H1 (cell line): ENCODE results near the gene ZFYVE27.

Source experiments
- EZH2 ChIP-seq: fragments of 200-600 bp; sonication (generic); IDR thresholded peaks from 2 replicates; pipeline ENCODE4 v1.7.1; 2012; ENCODE audit warnings: low read depth, mild to moderate bottlenecking, moderate library complexity, low read length, inconsistent platforms; ENCODE audit not compliant: severe bottlenecking
- HDAC2 ChIP-seq, 2 experiments: fragments of 300-600 bp in 1 of 2; sonication (generic) in 1 of 2; IDR thresholded peaks; 2 replicates each; pipeline ENCODE4 v1.6.1; 2011 to 2012; ENCODE audit warnings: low read depth in 2 of 2, low read length in 2 of 2, mild to moderate bottlenecking in 2 of 2, moderate library complexity in 2 of 2, borderline replicate concordance in 1 of 2, inconsistent platforms in 1 of 2
- POLR2A ChIP-seq, 2 experiments: IDR thresholded peaks; 1 replicate in 1 of 2; 2 replicates in 1 of 2; pipeline ENCODE4 v1.6.1; 2011; ENCODE audit warnings: low read depth in 2 of 2, low read length in 2 of 2, mild to moderate bottlenecking in 2 of 2; ENCODE audit errors: control extremely low read depth in 1 of 2
- RNF2 ChIP-seq: fragments of 200-900, 300-1000 bp; sonication (generic); IDR thresholded peaks from 2 replicates; pipeline ENCODE4 v1.7.1; 2016; ENCODE audit warnings: borderline replicate concordance, low read depth, mild to moderate bottlenecking, antibody characterized with exemption, low read length; ENCODE audit not compliant: poor library complexity, severe bottlenecking; ENCODE audit errors: missing control alignments
- SP1 ChIP-seq: IDR thresholded peaks from 2 replicates; pipeline ENCODE4 v1.6.1; 2011; ENCODE audit warnings: low read depth, low read length
- TF ChIP-seq, protein P1 (sequence below), 3 experiments: IDR thresholded peaks; 1 replicate in 2 of 3; 2 replicates in 1 of 3; pipeline versions ENCODE4 v1.5.1 to v1.6.1; 2011; ENCODE audit warnings: low read length in 3 of 3, mild to moderate bottlenecking in 3 of 3, inconsistent platforms in 2 of 3, low read depth in 1 of 3, moderate library complexity in 1 of 3; ENCODE audit not compliant: insufficient read depth in 1 of 3; ENCODE audit errors: control extremely low read depth in 1 of 3
- TF ChIP-seq, protein P2 (sequence below): IDR thresholded peaks from 2 replicates; pipeline ENCODE4 v1.6.1; 2012; ENCODE audit warnings: inconsistent platforms

GRCh38 chr10:97788552-97789442 lies 51.9 kb downstream of the ZFYVE27 start:
- TF ChIP-seq, protein P1, sequence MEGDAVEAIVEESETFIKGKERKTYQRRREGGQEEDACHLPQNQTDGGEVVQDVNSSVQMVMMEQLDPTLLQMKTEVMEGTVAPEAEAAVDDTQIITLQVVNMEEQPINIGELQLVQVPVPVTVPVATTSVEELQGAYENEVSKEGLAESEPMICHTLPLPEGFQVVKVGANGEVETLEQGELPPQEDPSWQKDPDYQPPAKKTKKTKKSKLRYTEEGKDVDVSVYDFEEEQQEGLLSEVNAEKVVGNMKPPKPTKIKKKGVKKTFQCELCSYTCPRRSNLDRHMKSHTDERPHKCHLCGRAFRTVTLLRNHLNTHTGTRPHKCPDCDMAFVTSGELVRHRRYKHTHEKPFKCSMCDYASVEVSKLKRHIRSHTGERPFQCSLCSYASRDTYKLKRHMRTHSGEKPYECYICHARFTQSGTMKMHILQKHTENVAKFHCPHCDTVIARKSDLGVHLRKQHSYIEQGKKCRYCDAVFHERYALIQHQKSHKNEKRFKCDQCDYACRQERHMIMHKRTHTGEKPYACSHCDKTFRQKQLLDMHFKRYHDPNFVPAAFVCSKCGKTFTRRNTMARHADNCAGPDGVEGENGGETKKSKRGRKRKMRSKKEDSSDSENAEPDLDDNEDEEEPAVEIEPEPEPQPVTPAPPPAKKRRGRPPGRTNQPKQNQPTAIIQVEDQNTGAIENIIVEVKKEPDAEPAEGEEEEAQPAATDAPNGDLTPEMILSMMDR (IDR thresholded peaks at IDR 0.05; ENCODE audit: control extremely low read depth in 1 of 3, insufficient read depth in 1 of 3, low read depth in 1 of 3, low read length in 3 of 3), result no peak
- TF ChIP-seq HDAC2 (IDR thresholded peaks at IDR 0.05; ENCODE audit: borderline replicate concordance in 1 of 2, low read depth in 2 of 2, low read length in 2 of 2), result no peak
- no peak for TF ChIP-seq POLR2A (IDR thresholded peaks at IDR 0.05; ENCODE audit: control extremely low read depth in 1 of 2, low read depth in 2 of 2, low read length in 2 of 2)
- no peak for TF ChIP-seq SP1
- TF ChIP-seq, protein P2, sequence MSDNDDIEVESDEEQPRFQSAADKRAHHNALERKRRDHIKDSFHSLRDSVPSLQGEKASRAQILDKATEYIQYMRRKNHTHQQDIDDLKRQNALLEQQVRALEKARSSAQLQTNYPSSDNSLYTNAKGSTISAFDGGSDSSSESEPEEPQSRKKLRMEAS, result no peak
- no peak for TF ChIP-seq EZH2
- no peak for TF ChIP-seq RNF2
